ENCODE results near the gene DERL2.

Gene DERL2

GRCh38 chr17:5513628-5514027 lies 27.6 kb upstream of the DERL2 start:
- no peak for TF ChIP-seq TCF12 (IDR thresholded peaks at IDR 0.05; ENCODE audit: low read depth)
- no peak for TF ChIP-seq CREB1 (IDR thresholded peaks at IDR 0.05; ENCODE audit: low read depth)
- TF ChIP-seq EGR1 (IDR thresholded peaks at IDR 0.05), result no peak
- no peak for TF ChIP-seq RAD21 (IDR thresholded peaks at IDR 0.05; ENCODE audit: low read depth)
- TF ChIP-seq ZBTB7A (IDR thresholded peaks at IDR 0.05; ENCODE audit: low read depth), result no peak
- TF ChIP-seq NFIC (IDR thresholded peaks at IDR 0.05), result no peak
- TF ChIP-seq YY1 (IDR thresholded peaks at IDR 0.05; ENCODE audit: low read depth), result no peak
- no peak for TF ChIP-seq TEAD4 (IDR thresholded peaks at IDR 0.05)
- TF ChIP-seq CEBPB (IDR thresholded peaks at IDR 0.05), result no peak
- no peak for TF ChIP-seq MAX (IDR thresholded peaks at IDR 0.05)

GRCh38 chr17:5511401-5512225 lies 25.6 kb upstream of the DERL2 start:
- no peak for TF ChIP-seq CEBPB (IDR thresholded peaks at IDR 0.05)
- TF ChIP-seq RAD21 (IDR thresholded peaks at IDR 0.05; ENCODE audit: low read depth), result no peak
- no peak for TF ChIP-seq EP300 (IDR thresholded peaks at IDR 0.05; ENCODE audit: borderline replicate concordance)
- no peak for TF ChIP-seq TEAD4 (IDR thresholded peaks at IDR 0.05)
- no peak for TF ChIP-seq USF1 (IDR thresholded peaks at IDR 0.05)
- TF ChIP-seq REST (IDR thresholded peaks at IDR 0.05; ENCODE audit: low read depth), result no peak
- TF ChIP-seq ZBTB7A (IDR thresholded peaks at IDR 0.05; ENCODE audit: low read depth), result no peak
- TF ChIP-seq FOXM1 (IDR thresholded peaks at IDR 0.05; ENCODE audit: borderline replicate concordance, low read depth), result no peak
- no peak for TF ChIP-seq YY1 (IDR thresholded peaks at IDR 0.05; ENCODE audit: low read depth)
- TF ChIP-seq TAF1 (IDR thresholded peaks at IDR 0.05; ENCODE audit: low read depth), result no peak
- no peak for TF ChIP-seq MAX (IDR thresholded peaks at IDR 0.05)
- TF ChIP-seq NFIC (IDR thresholded peaks at IDR 0.05), result no peak
- no peak for TF ChIP-seq TCF12 (IDR thresholded peaks at IDR 0.05; ENCODE audit: low read depth)
- TF ChIP-seq CREB1 (IDR thresholded peaks at IDR 0.05; ENCODE audit: low read depth), result no peak
- no peak for TF ChIP-seq EGR1 (IDR thresholded peaks at IDR 0.05)

- TF ChIP-seq FOXM1 (IDR thresholded peaks at IDR 0.05; ENCODE audit: borderline replicate concordance, low read depth) (no peak), EGR1 (IDR thresholded peaks at IDR 0.05) (no peak), YY1 (IDR thresholded peaks at IDR 0.05; ENCODE audit: low read depth) (no peak), MAX (IDR thresholded peaks at IDR 0.05) (no peak)
These were observed 24.8 kb upstream of the DERL2 start for GRCh38 chr17:5510771-5511170.

GRCh38 chr17:5509482-5509881 lies 23.5 kb upstream of the DERL2 start:
- TF ChIP-seq TCF12 (IDR thresholded peaks at IDR 0.05; ENCODE audit: low read depth) (no peak), RAD21 (IDR thresholded peaks at IDR 0.05; ENCODE audit: low read depth) (no peak), REST (IDR thresholded peaks at IDR 0.05; ENCODE audit: low read depth) (no peak), MAX (IDR thresholded peaks at IDR 0.05) (no peak), FOXM1 (IDR thresholded peaks at IDR 0.05; ENCODE audit: borderline replicate concordance, low read depth) (no peak), EP300 (IDR thresholded peaks at IDR 0.05; ENCODE audit: borderline replicate concordance) (no peak), NFIC (IDR thresholded peaks at IDR 0.05) (no peak), EGR1 (IDR thresholded peaks at IDR 0.05) (no peak), ZBTB7A (IDR thresholded peaks at IDR 0.05; ENCODE audit: low read depth) (no peak)

- TF ChIP-seq YY1 (IDR thresholded peaks at IDR 0.05; ENCODE audit: low read depth), result no peak
- no peak for TF ChIP-seq CREB1 (IDR thresholded peaks at IDR 0.05; ENCODE audit: low read depth)
- TF ChIP-seq FOXM1 (IDR thresholded peaks at IDR 0.05; ENCODE audit: borderline replicate concordance, low read depth), result no peak
- TF ChIP-seq TAF1 (IDR thresholded peaks at IDR 0.05; ENCODE audit: low read depth), result no peak
- no peak for TF ChIP-seq TEAD4 (IDR thresholded peaks at IDR 0.05)
- TF ChIP-seq ZBTB7A (IDR thresholded peaks at IDR 0.05; ENCODE audit: low read depth), result no peak
- no peak for TF ChIP-seq EGR1 (IDR thresholded peaks at IDR 0.05)
- no peak for TF ChIP-seq REST (IDR thresholded peaks at IDR 0.05; ENCODE audit: low read depth)
- TF ChIP-seq CEBPB (IDR thresholded peaks at IDR 0.05), result no peak
- TF ChIP-seq MAX (IDR thresholded peaks at IDR 0.05), result no peak
- TF ChIP-seq USF1 (IDR thresholded peaks at IDR 0.05), result no peak
These were observed 22.8 kb upstream of the DERL2 start for GRCh38 chr17:5508810-5509209.

All from Ishikawa (cell line).